IPS-15b (cell line): ENCODE results near the gene NEK6.

Source experiments
- H3K27me3 ChIP-seq: one replicate; pipeline ENCODE4 v1.6.1; 2013; ENCODE audit warnings: low read length; ENCODE audit not compliant: control insufficient read depth, insufficient read depth
- H3K36me3 ChIP-seq: one replicate; pipeline ENCODE4 v1.6.1; 2013; ENCODE audit warnings: low read length; ENCODE audit not compliant: control insufficient read depth, insufficient read depth
- H3K4me1 ChIP-seq: one replicate; pipeline ENCODE4 v1.6.1; 2013; ENCODE audit warnings: mild to moderate bottlenecking, low read length; ENCODE audit not compliant: control insufficient read depth, insufficient read depth
- H3K4me3 ChIP-seq: one replicate; pipeline ENCODE4 v1.5.1; 2013; ENCODE audit warnings: low read depth, low read length
- H3K9ac ChIP-seq: one replicate; pipeline ENCODE4 v1.6.1; 2013; ENCODE audit warnings: low read depth, mild to moderate bottlenecking, low read length
- H3K9me3 ChIP-seq: one replicate; pipeline ENCODE4 v1.6.1; 2013; ENCODE audit warnings: mild to moderate bottlenecking, low read length; ENCODE audit not compliant: control insufficient read depth, insufficient read depth

NEK6 gene

DNA sequence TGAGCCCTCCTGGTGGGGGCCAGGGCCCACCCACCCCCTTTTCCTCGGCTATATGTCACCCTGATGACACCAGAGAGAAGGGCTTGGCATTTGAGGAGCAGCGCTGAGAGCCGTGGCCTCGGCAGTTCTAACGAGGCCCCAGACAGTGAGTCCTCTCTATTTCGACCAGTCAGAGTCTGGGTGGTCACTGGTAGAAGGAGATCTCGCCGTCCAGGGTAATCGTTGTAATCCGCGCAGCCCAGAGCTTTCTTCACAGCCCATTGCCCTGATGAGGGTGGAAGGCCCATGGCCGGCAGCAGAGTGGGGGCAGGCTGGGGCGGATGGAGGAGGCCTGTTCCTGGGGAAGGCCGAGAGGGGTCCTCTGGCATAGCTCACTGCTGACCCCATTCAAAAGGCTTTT is 87.3 kb downstream of the NEK6 start:
- Histone ChIP-seq H3K9me3 (no peaks in the 10 kb centered on the region), H3K4me1 (no peaks in the 10 kb centered on the region), H3K27me3 (no peaks in the 10 kb centered on the region), H3K36me3 (peaks cover 20% of the 10 kb centered on the region), H3K4me3 (no peak overlapping the region), H3K9ac (no peak overlapping the region)

- H3K9ac ChIP-seq: no peak overlapping the region
- no peaks in the 10 kb centered on the region for H3K27me3 ChIP-seq
- H3K36me3 ChIP-seq: peaks cover 24% of the 10 kb centered on the region
- no peaks in the 10 kb centered on the region for H3K4me1 ChIP-seq
- no peaks in the 10 kb centered on the region for H3K9me3 ChIP-seq
- no peak overlapping the region for H3K4me3 ChIP-seq
Observed at GRCh38 chr9:124345751-124346281, 88.1 kb downstream of the NEK6 start.

DNA sequence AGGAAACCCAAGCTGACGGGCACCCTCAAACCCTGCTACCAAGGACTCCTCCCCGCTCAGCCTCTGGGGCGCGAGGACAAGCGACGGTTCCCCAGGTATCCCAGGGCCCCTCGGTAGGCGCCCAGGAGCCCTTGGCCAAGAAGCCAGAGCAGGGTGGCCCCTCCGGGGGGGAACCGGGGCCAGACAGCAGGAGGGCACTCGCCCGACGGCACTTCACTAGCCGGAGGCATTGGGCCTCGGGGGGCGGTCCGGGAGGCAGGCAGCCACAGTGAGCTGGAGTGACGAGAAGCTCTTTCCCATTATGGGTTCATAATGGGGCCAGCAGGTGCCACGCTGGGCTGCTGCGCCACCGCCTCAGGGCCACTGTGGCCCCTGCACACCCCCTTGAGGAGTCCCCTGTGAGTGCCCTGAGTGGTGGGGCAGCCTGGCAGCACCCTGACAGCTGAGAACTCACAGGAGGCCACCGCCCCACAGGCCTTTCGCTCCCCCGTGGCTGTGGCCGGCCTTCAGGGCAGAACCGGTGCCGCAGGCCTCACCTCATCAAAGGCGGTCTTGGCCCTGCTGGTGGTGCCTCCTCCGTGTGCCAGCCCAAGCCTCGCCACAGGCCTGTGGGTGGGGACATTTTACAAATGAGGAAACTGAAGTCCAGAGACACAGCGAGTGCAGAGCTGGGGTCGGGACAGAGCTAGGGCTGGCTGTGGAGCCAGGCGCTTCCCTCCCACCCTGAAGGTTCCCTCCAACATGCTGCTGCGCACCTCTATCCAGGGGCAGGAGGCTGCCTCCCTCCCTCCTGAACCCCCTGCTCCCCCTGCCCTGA is 88.8 kb downstream of the NEK6 start:
- Histone ChIP-seq H3K9me3 (no peaks in the 10 kb centered on the region), H3K27me3 (no peaks in the 10 kb centered on the region), H3K4me1 (no peaks in the 10 kb centered on the region), H3K36me3 (peaks cover 27% of the 10 kb centered on the region), H3K4me3 (no peak overlapping the region), H3K9ac (no peak overlapping the region)

DNA sequence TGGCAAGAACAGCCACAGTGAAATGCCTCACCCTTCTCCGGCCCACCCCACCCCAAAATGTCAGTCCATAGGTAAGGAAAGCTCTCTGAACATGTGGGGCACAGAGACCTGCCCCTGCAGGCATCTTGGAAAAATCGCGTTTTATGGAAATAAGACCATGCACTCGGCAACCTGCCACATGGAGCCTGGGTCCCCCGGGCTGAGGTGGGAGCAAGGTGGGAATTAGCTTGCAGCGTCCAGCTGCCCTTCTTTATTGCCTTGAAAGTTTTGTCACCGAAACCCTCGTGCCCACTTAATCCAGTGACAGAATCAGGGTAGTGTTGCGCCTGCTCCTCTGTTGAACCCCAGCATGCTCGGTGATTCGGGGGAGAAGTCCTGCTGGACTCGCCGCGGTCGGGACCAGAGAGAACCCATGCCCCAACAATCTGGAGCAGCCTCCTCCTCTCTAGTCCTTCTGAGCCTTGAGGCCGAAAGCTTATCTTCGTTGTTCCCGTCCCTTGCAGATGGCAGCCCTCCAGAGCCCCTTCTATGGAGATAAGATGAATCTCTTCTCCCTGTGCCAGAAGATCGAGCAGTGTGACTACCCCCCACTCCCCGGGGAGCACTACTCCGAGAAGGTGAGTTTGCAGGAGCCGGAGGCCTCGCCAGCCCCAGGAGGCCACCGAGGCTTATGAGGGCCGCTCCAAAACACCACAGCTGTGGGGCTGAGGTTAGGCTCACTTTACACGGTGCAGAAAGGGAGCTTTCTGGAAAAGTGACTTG is 89.6 kb downstream of the NEK6 start:
- peaks cover 28% of the 10 kb centered on the region for H3K36me3 ChIP-seq
- no peak overlapping the region for H3K4me3 ChIP-seq
- H3K4me1 ChIP-seq: no peaks in the 10 kb centered on the region
- H3K9me3 ChIP-seq: no peaks in the 10 kb centered on the region
- H3K27me3 ChIP-seq: no peaks in the 10 kb centered on the region
- H3K9ac ChIP-seq: no peak overlapping the region

DNA sequence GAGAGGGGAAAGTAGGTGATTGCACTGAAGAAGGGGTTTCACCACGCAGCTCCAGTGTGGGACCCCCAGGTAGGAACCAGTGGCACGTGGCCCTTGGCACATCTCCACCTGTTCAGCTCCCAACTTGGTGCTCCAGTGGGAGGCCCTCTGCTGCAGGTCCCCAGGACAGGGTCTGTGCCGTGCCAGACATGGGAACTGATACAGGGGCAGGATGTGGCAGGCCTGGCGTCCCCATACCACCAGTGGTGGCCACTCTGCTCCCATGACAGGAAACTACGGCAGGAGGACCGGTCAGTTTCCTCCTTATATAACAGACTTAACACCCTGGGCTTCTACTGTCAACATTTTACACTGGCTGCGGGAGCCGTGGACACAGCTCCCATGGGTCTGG is 90.2 kb downstream of the NEK6 start:
- no peak overlapping the region for H3K9ac ChIP-seq
- peaks cover 34% of the 10 kb centered on the region for H3K36me3 ChIP-seq

GRCh38 chr9:124348363-124348762 is 90.6 kb downstream of the NEK6 start:
- Histone ChIP-seq H3K9ac (no peak overlapping the region), H3K36me3 (peaks cover 37% of the 10 kb centered on the region), H3K9me3 (no peaks in the 10 kb centered on the region), H3K4me3 (no peak overlapping the region), H3K27me3 (no peaks in the 10 kb centered on the region), H3K4me1 (no peaks in the 10 kb centered on the region)

More for the DNA sequence above, 90.2 kb downstream of the NEK6 start:
- H3K4me1 ChIP-seq: no peaks in the 10 kb centered on the region
- no peaks in the 10 kb centered on the region for H3K9me3 ChIP-seq
- no peaks in the 10 kb centered on the region for H3K27me3 ChIP-seq
- H3K4me3 ChIP-seq: no peak overlapping the region

- Histone ChIP-seq H3K36me3 (peaks cover 41% of the 10 kb centered on the region), H3K9ac (no peak overlapping the region), H3K4me1 (no peaks in the 10 kb centered on the region), H3K27me3 (no peaks in the 10 kb centered on the region), H3K9me3 (no peaks in the 10 kb centered on the region), H3K4me3 (no peak overlapping the region)
Observed at GRCh38 chr9:124348831-124349230, 91.1 kb downstream of the NEK6 start.

DNA sequence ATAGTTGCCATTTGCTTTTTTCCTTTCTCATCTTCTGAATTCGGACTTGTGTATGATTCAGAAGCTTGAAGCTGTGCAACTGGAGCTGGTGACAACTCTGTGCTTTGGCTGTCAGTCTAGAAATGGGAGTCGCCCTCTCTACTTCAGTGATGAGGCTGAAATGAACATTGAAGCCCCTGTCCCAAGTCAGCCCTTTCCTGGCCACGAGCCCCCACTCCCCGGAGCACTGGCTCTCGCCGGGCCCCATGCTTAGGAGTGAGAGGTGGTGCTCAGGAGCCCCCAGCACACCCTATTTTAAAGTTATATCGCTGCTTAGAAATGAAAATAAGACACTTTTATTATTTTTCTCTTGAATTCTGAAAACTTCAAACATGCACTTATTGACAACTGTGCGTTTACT is 91.5 kb downstream of the NEK6 start:
- no peaks in the 10 kb centered on the region for H3K27me3 ChIP-seq
- no peak overlapping the region for H3K9ac ChIP-seq
- H3K9me3 ChIP-seq: no peaks in the 10 kb centered on the region
- no peak overlapping the region for H3K4me3 ChIP-seq
- H3K4me1 ChIP-seq: no peaks in the 10 kb centered on the region
- H3K36me3 ChIP-seq: peaks cover 42% of the 10 kb centered on the region

GRCh38 chr9:124349675-124350493 is 92.1 kb downstream of the NEK6 start:
- Histone ChIP-seq H3K27me3 (no peaks in the 10 kb centered on the region), H3K4me3 (no peak overlapping the region), H3K9me3 (no peaks in the 10 kb centered on the region), H3K4me1 (no peaks in the 10 kb centered on the region), H3K36me3 (peaks cover 43% of the 10 kb centered on the region), H3K9ac (no peak overlapping the region)

GRCh38 chr9:124350494-124351263 is 92.9 kb downstream of the NEK6 start:
- peaks cover 45% of the 10 kb centered on the region for H3K36me3 ChIP-seq
- H3K27me3 ChIP-seq: no peaks in the 10 kb centered on the region
- H3K4me3 ChIP-seq: no peak overlapping the region
- H3K4me1 ChIP-seq: no peaks in the 10 kb centered on the region
- H3K9me3 ChIP-seq: no peaks in the 10 kb centered on the region
- H3K9ac ChIP-seq: no peak overlapping the region
